GM23248 (cell line): ENCODE results near the gene IQSEC1. TPM values are rescaled to one million over a fixed set of nuclear protein-coding genes. Genes with fewer than 3 reads are reported as not detected.

Experiments
- DNase-seq: peaks from one replicate; pipeline ENCODE4 v3.0.0-alpha.2; 2015
- H2AFZ ChIP-seq: fragments of 200-600 bp; sonication (generic); 2 replicates; pipeline ENCODE4 v1.6.1; 2016; ENCODE audit warnings: antibody characterized with exemption
- H3F3A ChIP-seq: fragments of 200-600 bp; sonication (generic); 2 replicates; pipeline ENCODE4 v1.6.1; 2016; ENCODE audit warnings: mild to moderate bottlenecking, antibody characterized with exemption, mixed run types; ENCODE audit not compliant: insufficient read depth
- H3K27ac ChIP-seq: fragments of 200-600 bp; sonication (generic); 2 replicates; pipeline ENCODE4 v1.5.1; 2016; ENCODE audit warnings: mild to moderate bottlenecking
- H3K27me3 ChIP-seq: fragments of 200-600 bp; sonication (generic); replicated peaks from 2 replicates; pipeline ENCODE4 v1.6.1; 2016; ENCODE audit warnings: mild to moderate bottlenecking; ENCODE audit not compliant: insufficient read depth
- H3K36me3 ChIP-seq: fragments of 200-600 bp; sonication (generic); 2 replicates; pipeline ENCODE4 v1.6.1; 2016; ENCODE audit warnings: low read depth, mild to moderate bottlenecking
- H3K4me1 ChIP-seq: fragments of 200-600 bp; sonication (generic); 2 replicates; pipeline ENCODE4 v1.6.1; 2016; ENCODE audit warnings: mild to moderate bottlenecking; ENCODE audit not compliant: insufficient read depth
- H3K4me2 ChIP-seq: fragments of 200-600 bp; sonication (generic); one replicate; pipeline ENCODE4 v1.6.1; 2016; ENCODE audit warnings: mild to moderate bottlenecking; ENCODE audit not compliant: unreplicated experiment
- H3K4me3 ChIP-seq: fragments of 200-600 bp; sonication (generic); 2 replicates; pipeline ENCODE4 v1.5.1; 2016; ENCODE audit warnings: mild to moderate bottlenecking
- H3K79me2 ChIP-seq: fragments of 200-600 bp; sonication (generic); 2 replicates; pipeline ENCODE4 v1.6.1; 2016; ENCODE audit warnings: mild to moderate bottlenecking; ENCODE audit not compliant: insufficient read depth
- H3K9ac ChIP-seq: fragments of 200-600 bp; sonication (generic); 2 replicates; pipeline ENCODE4 v1.6.1; 2016; ENCODE audit warnings: mild to moderate bottlenecking
- H3K9me2 ChIP-seq: fragments of 200-600 bp; sonication (generic); 2 replicates; pipeline ENCODE4 v1.6.1; 2016; ENCODE audit warnings: mixed run types, mild to moderate bottlenecking, moderate library complexity; ENCODE audit not compliant: insufficient read depth
- H3K9me3 ChIP-seq: fragments of 200-600 bp; sonication (generic); one replicate; pipeline ENCODE4 v1.6.1; 2017; ENCODE audit warnings: low read depth
- H4K20me1 ChIP-seq: fragments of 200-600 bp; sonication (generic); 2 replicates; pipeline ENCODE4 v1.6.0; 2016; ENCODE audit not compliant: insufficient read depth
- EZH2 ChIP-seq: fragments of 200-600 bp; sonication (generic); IDR thresholded peaks from 2 replicates; pipeline ENCODE4 v1.6.1; 2018; ENCODE audit warnings: antibody characterized with exemption, mild to moderate bottlenecking; ENCODE audit not compliant: insufficient read depth, poor library complexity, severe bottlenecking
- EZH2phosphoT487 ChIP-seq: fragments of 200-600 bp; sonication (generic); IDR thresholded peaks from 2 replicates; pipeline ENCODE4 v1.6.1; 2018; ENCODE audit warnings: antibody characterized with exemption, moderate library complexity, mild to moderate bottlenecking, low read depth; ENCODE audit not compliant: insufficient read depth
- WGBS, 2 experiments: methylation state at CpG; one replicate each; pipeline ENCODE4 v1.1.6; 2015 to 2017; ENCODE audit warnings: low lambda C conversion rate in 2 of 2, low coverage in 1 of 2; ENCODE audit errors: missing lambda C conversion rate in 2 of 2; 5-methylcytosine and 5-hydroxymethylcytosine counted together
- in situ Hi-C: fragments of 300-500 bp; cut with MboI; formaldehyde crosslinking; loops from 2 replicates; pipeline ENCODE4 v1.15.0; 2020
- polyA plus RNA-seq: library from polyadenylated mRNA; unstranded; fragments of >200 nt; fragmentation: Nextera tagmentation; extraction: Ambion mirVana; gene quantifications from 2 replicates; pipeline ENCODE4 v1.2.1, GENCODE V29; 2016
- total RNA-seq: library from RNA; depleted of rRNA; stranded (reverse); fragments of >200 nt; shearing (Covaris generic); gene quantifications from 2 replicates; pipeline ENCODE4 v1.2.3, GENCODE V29; 2014

Gene IQSEC1
- total and polyA plus RNA-seq, 2 experiments from 2014 or later, result 5.1 to 21.6 TPM

GRCh38 chr3:13111873-13112520 is 38.8 kb upstream of the IQSEC1 start:
- Histone ChIP-seq H3K79me2 (no peaks in the 10 kb centered on the region), H3K36me3 (no peaks in the 10 kb centered on the region), H3K9me2 (no peaks in the 10 kb centered on the region), H3K4me1 (no peaks in the 10 kb centered on the region), H3K27me3 (peaks cover 21% of the 10 kb centered on the region), H3K9me3 (no peaks in the 10 kb centered on the region), H2AFZ (no peak overlapping the region), H3K27ac (no peak overlapping the region), H3K4me3 (no peak overlapping the region), H3K9ac (no peak overlapping the region), H3K4me2 (no peak overlapping the region), H4K20me1 (no peaks in the 10 kb centered on the region), H3F3A (no peaks in the 10 kb centered on the region)
- WGBS, 2 experiments, result 36 to 39% methylated on average over 13 of the region's 13 CpGs
- TF ChIP-seq EZH2 (no peak), EZH2phosphoT487 (no peak)
- DNase-seq, result no peak
- in situ Hi-C loops, result no loop called here

- no peaks in the 10 kb centered on the region for H3K4me1 ChIP-seq
- no peak for TF ChIP-seq EZH2
- no peak for TF ChIP-seq EZH2phosphoT487
- DNase-seq, result no peak
Observed at GRCh38 chr3:13111173-13111872, 38.1 kb upstream of the IQSEC1 start.

DNA sequence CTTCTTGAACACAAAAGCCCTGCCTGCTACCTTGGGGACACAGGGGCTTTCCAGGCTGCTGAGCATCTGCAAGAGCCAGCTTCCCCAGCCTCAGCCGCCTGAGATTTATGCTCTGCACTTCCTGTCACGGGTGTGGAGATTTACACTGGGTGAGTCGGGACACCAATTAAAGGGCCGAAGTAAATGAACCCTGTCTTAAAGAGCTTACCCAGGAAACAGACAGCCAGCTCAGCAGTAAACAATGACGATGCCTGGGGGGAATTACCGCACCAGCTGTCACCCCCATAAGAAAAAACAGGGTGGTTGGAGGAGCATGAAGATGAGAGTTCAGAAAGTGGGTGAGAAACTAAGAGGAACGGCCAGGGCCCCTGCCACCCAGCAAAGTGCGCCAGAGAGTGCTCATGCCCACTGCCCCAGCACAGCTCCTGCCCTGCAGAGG is 37.5 kb upstream of the IQSEC1 start:
- DNase-seq, result no peak
- Histone ChIP-seq H3K36me3 (no peaks in the 10 kb centered on the region), H2AFZ (no peak overlapping the region), H3K4me2 (no peak overlapping the region), H4K20me1 (no peaks in the 10 kb centered on the region), H3K4me1 (no peaks in the 10 kb centered on the region), H3K27me3 (peaks cover 8% of the 10 kb centered on the region), H3K79me2 (no peaks in the 10 kb centered on the region), H3K9ac (no peak overlapping the region), H3K9me2 (no peaks in the 10 kb centered on the region), H3F3A (no peaks in the 10 kb centered on the region), H3K27ac (no peak overlapping the region), H3K4me3 (no peak overlapping the region), H3K9me3 (no peaks in the 10 kb centered on the region)
- in situ Hi-C loops, result no loop called here
- no peak for TF ChIP-seq EZH2phosphoT487
- TF ChIP-seq EZH2, result no peak
- WGBS, 2 experiments, result 17 to 20% methylated on average over 8 of the region's 8 CpGs

More at GRCh38 chr3:13111173-13111872, 38.1 kb upstream of the IQSEC1 start:
- H3K27ac ChIP-seq, result no peak overlapping the region
- peaks cover 14% of the 10 kb centered on the region for H3K27me3 ChIP-seq
- H4K20me1 ChIP-seq, result no peaks in the 10 kb centered on the region
- no peaks in the 10 kb centered on the region for H3K9me3 ChIP-seq
- no peaks in the 10 kb centered on the region for H3K79me2 ChIP-seq
- H2AFZ ChIP-seq, result no peak overlapping the region
- no peak overlapping the region for H3K4me3 ChIP-seq
- no peak overlapping the region for H3K9ac ChIP-seq
- H3F3A ChIP-seq, result no peaks in the 10 kb centered on the region
- no peak overlapping the region for H3K4me2 ChIP-seq
- H3K36me3 ChIP-seq, result no peaks in the 10 kb centered on the region
- in situ Hi-C loops, result no loop called here
- H3K9me2 ChIP-seq, result no peaks in the 10 kb centered on the region
- WGBS, 2 experiments, result 33% methylated on average over 9 of the region's 9 CpGs

DNA sequence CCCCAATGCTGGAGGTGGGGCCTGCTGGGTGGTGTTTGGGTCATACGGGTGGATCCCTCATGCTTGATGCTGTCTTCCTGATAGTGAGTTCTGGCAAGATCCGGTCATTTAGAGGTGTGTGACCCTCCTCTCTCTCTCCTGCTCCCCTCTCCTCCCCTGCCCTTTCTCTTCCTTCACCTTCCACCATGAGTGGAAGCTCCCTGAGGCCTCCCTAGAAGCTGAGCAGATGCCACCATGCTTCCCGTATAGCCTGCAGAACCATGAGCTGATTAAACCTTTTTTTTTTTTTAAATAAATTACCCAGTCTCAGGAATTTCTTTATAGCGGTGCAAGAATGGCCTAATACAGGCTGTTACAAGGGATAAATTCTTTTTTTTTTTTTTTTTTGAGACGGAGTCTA is 36.3 kb upstream of the IQSEC1 start:
- Histone ChIP-seq H3F3A (no peaks in the 10 kb centered on the region), H3K79me2 (no peaks in the 10 kb centered on the region), H4K20me1 (no peaks in the 10 kb centered on the region), H3K36me3 (no peaks in the 10 kb centered on the region), H3K27me3 (peaks cover 6% of the 10 kb centered on the region), H3K9ac (no peak overlapping the region), H3K4me2 (no peak overlapping the region), H3K9me3 (no peaks in the 10 kb centered on the region), H3K27ac (no peak overlapping the region), H2AFZ (no peak overlapping the region), H3K4me1 (no peaks in the 10 kb centered on the region), H3K9me2 (no peaks in the 10 kb centered on the region), H3K4me3 (no peak overlapping the region)
- TF ChIP-seq EZH2 (no peak), EZH2phosphoT487 (no peak)
- WGBS, 2 experiments, result 59 to 66% methylated on average over 5 of the region's 5 CpGs
- in situ Hi-C loops, result no loop called here
- no peak for DNase-seq
